GM19324 (cell line): ENCODE data around the gene FMNL2.

Source experiments
- ATAC-seq: cut with Tn5 transposase; IDR thresholded peaks from one replicate; pipeline ENCODE4 v1.9.1; 2021; ENCODE audit warnings: mild to moderate bottlenecking, moderate library complexity; ENCODE audit not compliant: unreplicated experiment, low FRiP score

Gene FMNL2

GRCh38 chr2:152661076-152661475 is 326.1 kb downstream of the FMNL2 start:
- ATAC-seq, result no peak

GRCh38 chr2:152664725-152665124 is 329.8 kb downstream of the FMNL2 start:
- no peak for ATAC-seq

GRCh38 chr2:152674334-152674733 is 339.4 kb downstream of the FMNL2 start:
- ATAC-seq, result no peak

- no peak for ATAC-seq
Observed at GRCh38 chr2:152676461-152676860, 341.5 kb downstream of the FMNL2 start.

- ATAC-seq, result no peak
Observed at GRCh38 chr2:152678808-152679207, 343.8 kb downstream of the FMNL2 start.

- no peak for ATAC-seq
Observed at GRCh38 chr2:152682663-152683062, 347.7 kb downstream of the FMNL2 start.

- no peak for ATAC-seq
Observed at GRCh38 chr2:152683400-152683799, 348.4 kb downstream of the FMNL2 start.

GRCh38 chr2:152686321-152686720 is 351.3 kb downstream of the FMNL2 start:
- ATAC-seq, result no peak

GRCh38 chr2:152693033-152693432 is 358.1 kb downstream of the FMNL2 start:
- ATAC-seq, result peak; percentile 43

- ATAC-seq, result peak; percentile 73
Observed at GRCh38 chr2:152694161-152694661, 359.2 kb downstream of the FMNL2 start.

GRCh38 chr2:152695763-152696162 is 360.8 kb downstream of the FMNL2 start:
- no peak for ATAC-seq

GRCh38 chr2:152696476-152696875 is 361.5 kb downstream of the FMNL2 start:
- no peak for ATAC-seq
